Thoracic aorta (tissue), 2 donors: ENCODE results near the gene YOD1. TPM values are rescaled to one million over a fixed set of nuclear protein-coding genes. Genes with fewer than 3 reads are reported as not detected.

Experiments used
- ATAC-seq: fragments of 150-250 bp; one replicate; pipeline ENCODE4 v1.8.0; 2017; ENCODE audit warnings: low read depth; ENCODE audit not compliant: insufficient number of reproducible peaks, low FRiP score
- DNase-seq: peaks from one replicate; pipeline ENCODE4 v3.0.0-alpha.2; 2020; ENCODE audit warnings: low spot score
- H3K27ac ChIP-seq, 2 donors: fragments of 200-600 bp; sonication (generic); 1 replicate in 1 of 2; 2 replicates in 1 of 2; pipeline ENCODE4 v1.5.1; 2016; ENCODE audit warnings: mild to moderate bottlenecking in 2 of 2, moderate library complexity in 2 of 2
- H3K27me3 ChIP-seq: fragments of 200-600 bp; sonication (generic); replicated peaks from 2 replicates; pipeline ENCODE4 v1.6.0; 2016; ENCODE audit warnings: mild to moderate bottlenecking; ENCODE audit not compliant: insufficient read depth
- H3K36me3 ChIP-seq: fragments of 200-600 bp; sonication (generic); one replicate; pipeline ENCODE4 v1.5.1; 2016
- H3K4me1 ChIP-seq, 2 donors: fragments of 200-600 bp; sonication (generic); 1 replicate in 1 of 2; 2 replicates in 1 of 2; pipeline versions ENCODE4 v1.5.1 to v1.6.0; 2016; ENCODE audit warnings: low read depth in 2 of 2, mild to moderate bottlenecking in 1 of 2; ENCODE audit not compliant: control insufficient read depth in 1 of 2
- H3K4me3 ChIP-seq: fragments of 200-600 bp; sonication (generic); 2 replicates; pipeline ENCODE4 v1.5.1; 2016; ENCODE audit warnings: mild to moderate bottlenecking
- H3K9me3 ChIP-seq: fragments of 200-600 bp; sonication (generic); 2 replicates; pipeline ENCODE4 v1.5.1; 2016
- total RNA-seq, 2 donors: library from RNA; depleted of rRNA; stranded (reverse); fragments of >200 nt; gene quantifications; one replicate each; pipeline versions ENCODE4 v1.1.0 to v1.2.3, GENCODE V29; 2016
- TF ChIP-seq, protein P1 (sequence below): fragments of 200-600 bp; sonication (generic); IDR thresholded peaks from one replicate; pipeline ENCODE4 v1.5.1; 2019; ENCODE audit warnings: antibody characterized with exemption

YOD1 gene
- total RNA-seq, 2 donors from 2014 or later: 3.8 to 8.4 TPM

DNA sequence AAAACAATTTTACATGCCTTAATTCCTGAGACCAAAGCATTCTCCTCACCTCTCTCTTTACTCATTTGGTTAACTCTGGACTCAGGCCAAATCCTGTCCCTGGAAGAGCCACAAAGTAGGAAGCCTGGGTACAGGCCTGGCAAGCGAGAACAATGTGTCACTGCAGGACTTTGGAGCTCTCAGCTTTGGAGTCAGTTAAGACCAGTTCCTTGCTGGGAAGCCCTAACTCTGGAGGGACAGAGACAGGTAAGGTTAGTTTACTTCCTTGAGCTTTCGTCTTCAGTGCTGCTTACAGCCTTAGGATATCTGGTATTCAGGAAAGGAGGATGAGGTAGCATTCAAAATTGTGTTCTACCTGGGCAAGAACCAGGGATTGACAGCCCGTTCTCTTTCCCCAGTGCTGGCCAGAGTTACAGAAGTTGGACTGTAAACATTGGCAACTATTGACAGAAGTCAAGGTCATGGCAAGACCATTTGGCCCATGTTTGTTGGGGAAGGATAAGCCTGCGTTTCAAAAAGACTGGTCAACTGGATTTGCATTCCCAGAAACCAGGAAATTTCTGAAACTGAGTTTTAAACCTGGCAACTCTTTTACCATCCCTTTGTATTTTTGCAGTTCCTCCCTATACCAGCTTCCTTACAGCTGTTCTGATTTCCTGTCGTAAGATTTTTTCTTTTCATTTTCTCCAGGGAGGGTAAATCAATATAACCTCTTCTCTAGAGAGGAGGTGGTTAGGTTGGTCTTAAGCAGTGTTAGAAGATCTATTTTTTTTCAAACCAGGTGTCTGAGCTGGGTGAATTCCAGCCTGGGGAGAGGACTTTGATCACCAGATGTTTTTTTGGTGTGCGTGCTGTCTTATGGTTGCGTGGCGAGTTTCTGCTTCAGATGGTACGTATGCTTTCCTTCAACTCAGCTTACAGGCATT lies 38.0 kb upstream of the YOD1 start, which contains the start of gene C4BPB:
Gene C4BPB (plus strand): TSS at position 160 of the 926 bp plus-strand sequence. CDS start 672 bp downstream, at position 832.
- Histone ChIP-seq H3K4me3 (no peak within 1 kb of the TSS), H3K27me3 (no peaks in the 10 kb centered on the region), H3K27ac (no peak within 1 kb of the TSS), H3K9me3 (no peaks in the 10 kb centered on the region), H3K4me1 (peaks cover 4 to 6% of the 10 kb centered on the region in 2 donors), H3K36me3 (no peaks in the 10 kb centered on the region)
- ATAC-seq (no peak), DNase-seq (no peak)
- TF ChIP-seq, protein P1, sequence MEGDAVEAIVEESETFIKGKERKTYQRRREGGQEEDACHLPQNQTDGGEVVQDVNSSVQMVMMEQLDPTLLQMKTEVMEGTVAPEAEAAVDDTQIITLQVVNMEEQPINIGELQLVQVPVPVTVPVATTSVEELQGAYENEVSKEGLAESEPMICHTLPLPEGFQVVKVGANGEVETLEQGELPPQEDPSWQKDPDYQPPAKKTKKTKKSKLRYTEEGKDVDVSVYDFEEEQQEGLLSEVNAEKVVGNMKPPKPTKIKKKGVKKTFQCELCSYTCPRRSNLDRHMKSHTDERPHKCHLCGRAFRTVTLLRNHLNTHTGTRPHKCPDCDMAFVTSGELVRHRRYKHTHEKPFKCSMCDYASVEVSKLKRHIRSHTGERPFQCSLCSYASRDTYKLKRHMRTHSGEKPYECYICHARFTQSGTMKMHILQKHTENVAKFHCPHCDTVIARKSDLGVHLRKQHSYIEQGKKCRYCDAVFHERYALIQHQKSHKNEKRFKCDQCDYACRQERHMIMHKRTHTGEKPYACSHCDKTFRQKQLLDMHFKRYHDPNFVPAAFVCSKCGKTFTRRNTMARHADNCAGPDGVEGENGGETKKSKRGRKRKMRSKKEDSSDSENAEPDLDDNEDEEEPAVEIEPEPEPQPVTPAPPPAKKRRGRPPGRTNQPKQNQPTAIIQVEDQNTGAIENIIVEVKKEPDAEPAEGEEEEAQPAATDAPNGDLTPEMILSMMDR: no peak

DNA sequence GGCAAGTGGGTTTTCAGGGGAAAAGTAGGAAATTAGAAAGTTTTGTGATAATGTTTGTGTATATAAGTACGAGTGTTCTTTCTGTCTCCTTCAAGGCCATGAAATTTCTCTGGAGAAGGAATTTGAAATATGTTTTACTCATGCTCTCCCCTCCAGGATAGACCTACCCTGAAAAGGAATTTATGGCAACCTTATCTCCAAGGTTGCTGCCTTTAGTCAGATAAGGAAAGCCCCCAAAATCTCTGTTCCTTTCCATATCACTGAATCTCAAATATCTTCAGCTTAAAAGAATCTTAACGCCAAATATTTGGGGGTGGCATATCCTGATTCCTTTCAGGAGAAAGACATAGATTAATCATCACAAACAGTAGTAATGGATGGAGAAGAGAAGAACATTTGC lies 37.2 kb upstream of the YOD1 start:
- Histone ChIP-seq H3K9me3 (no peaks in the 10 kb centered on the region), H3K27ac (no peak overlapping the region), H3K4me1 (peaks cover 4 to 6% of the 10 kb centered on the region in 2 donors), H3K27me3 (no peaks in the 10 kb centered on the region), H3K36me3 (no peaks in the 10 kb centered on the region), H3K4me3 (no peak overlapping the region)
- DNase-seq (no peak), ATAC-seq (no peak)
- TF ChIP-seq, protein P1: no peak

DNA sequence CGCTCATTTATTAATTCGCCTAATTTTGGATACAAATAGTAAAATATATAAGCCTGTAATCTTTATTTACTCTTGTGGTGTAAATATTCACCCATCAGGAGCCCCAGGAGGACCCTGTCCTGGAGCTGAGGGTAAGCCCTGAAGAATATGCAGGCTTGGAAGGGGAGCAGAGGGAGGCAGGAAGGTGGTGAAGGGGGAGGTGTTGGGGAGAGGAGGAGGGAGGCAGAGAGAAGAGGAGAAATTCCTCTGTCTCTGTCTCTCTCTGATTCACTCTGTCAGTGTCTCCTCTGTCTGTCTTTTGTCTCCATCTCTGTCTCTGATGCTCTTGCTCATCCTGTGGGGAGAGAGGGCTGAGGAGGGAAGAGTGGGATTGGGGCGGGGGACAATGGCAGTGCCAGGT lies 34.9 kb upstream of the YOD1 start:
- no peak for ATAC-seq
- TF ChIP-seq, protein P1: no peak
- H3K4me1 ChIP-seq: no peaks in the 10 kb centered on the region

DNA sequence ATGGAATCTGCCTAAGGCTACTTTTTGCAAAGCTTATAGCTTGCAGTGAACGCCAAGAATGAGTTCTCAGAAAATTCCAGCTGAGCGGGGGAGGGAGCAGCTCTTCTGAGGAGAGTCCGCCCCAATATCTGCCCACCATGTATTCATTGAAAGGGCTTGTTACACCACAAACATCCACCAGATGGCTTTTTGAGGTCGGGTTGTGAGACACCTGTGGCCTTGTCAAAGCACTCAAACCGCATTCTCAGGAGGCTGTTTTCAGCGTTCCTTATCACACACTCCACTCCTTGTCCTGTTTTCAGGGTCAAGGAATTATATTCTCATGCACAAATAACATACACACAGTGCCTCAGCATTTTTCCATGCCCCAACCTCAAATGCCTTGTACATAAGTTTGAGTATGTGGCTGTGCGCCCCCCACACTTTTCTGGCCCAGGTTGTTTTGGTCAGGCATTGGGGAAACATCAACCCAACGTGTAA lies 33.7 kb upstream of the YOD1 start:
- TF ChIP-seq, protein P1: peak; percentile 54
- no peaks in the 10 kb centered on the region for H3K9me3 ChIP-seq
- no peak for DNase-seq
- no peaks in the 10 kb centered on the region for H3K4me1 ChIP-seq
- H3K36me3 ChIP-seq: no peaks in the 10 kb centered on the region
- no peaks in the 10 kb centered on the region for H3K27me3 ChIP-seq
- no peak for ATAC-seq
- H3K27ac ChIP-seq: no peak overlapping the region
- H3K4me3 ChIP-seq: no peak overlapping the region

More for the DNA sequence above, 34.9 kb upstream of the YOD1 start:
- no peaks in the 10 kb centered on the region for H3K27me3 ChIP-seq
- H3K36me3 ChIP-seq: no peaks in the 10 kb centered on the region
- no peak overlapping the region for H3K27ac ChIP-seq
- no peak for DNase-seq
- H3K4me3 ChIP-seq: no peak overlapping the region
- H3K9me3 ChIP-seq: no peaks in the 10 kb centered on the region

DNA sequence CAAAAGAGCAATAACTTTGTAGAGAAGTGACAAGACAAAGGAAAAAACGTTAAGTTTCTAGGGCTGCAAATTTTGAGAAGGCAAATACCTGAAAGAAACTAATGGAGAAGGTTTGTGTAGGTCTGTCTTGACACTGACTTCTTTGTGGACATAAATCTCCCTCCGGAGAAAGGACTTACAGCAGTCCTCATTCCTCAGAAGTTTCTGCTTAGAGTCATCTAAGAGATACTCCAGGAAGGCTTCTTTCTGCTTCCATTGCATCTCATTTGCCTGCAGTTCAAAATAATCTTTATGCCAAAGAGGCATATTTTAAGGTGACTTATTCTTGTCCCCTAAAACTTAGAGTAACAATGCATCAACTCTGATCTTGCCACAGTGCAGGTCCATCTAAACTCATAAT lies 33.2 kb upstream of the YOD1 start:
- Histone ChIP-seq H3K4me1 (no peaks in the 10 kb centered on the region), H3K27ac (no peak overlapping the region), H3K9me3 (no peaks in the 10 kb centered on the region), H3K4me3 (no peak overlapping the region), H3K36me3 (no peaks in the 10 kb centered on the region), H3K27me3 (no peaks in the 10 kb centered on the region)
- TF ChIP-seq, protein P1: no peak
- ATAC-seq (no peak), DNase-seq (no peak)
